NT2/D1 (cell line): ENCODE measurements around the gene GPR3.
A peak's percentile ranks its signal among the peaks of the same experiment; 100 is the strongest.

Source experiments
- DNase-seq: peaks from one replicate; pipeline ENCODE4 v3.0.0-alpha.2; 2011; ENCODE audit warnings: low read depth, low spot score
- H3K27me3 ChIP-seq: 2 replicates; pipeline ENCODE4 v1.6.0; 2011; ENCODE audit warnings: mild to moderate bottlenecking; ENCODE audit not compliant: insufficient read length, insufficient read depth
- H3K36me3 ChIP-seq: 2 replicates; pipeline ENCODE4 v1.6.1; 2011; ENCODE audit warnings: mild to moderate bottlenecking, low read length, mixed read lengths; ENCODE audit not compliant: insufficient read depth, insufficient read length
- H3K4me1 ChIP-seq: 2 replicates; pipeline ENCODE4 v1.5.1; 2011; ENCODE audit not compliant: insufficient read depth, insufficient read length
- H3K4me3 ChIP-seq: 2 replicates; pipeline ENCODE4 v1.5.1; 2011; ENCODE audit warnings: low read depth; ENCODE audit not compliant: insufficient read length
- H3K9ac ChIP-seq: 2 replicates; pipeline ENCODE4 v1.6.0; 2011; ENCODE audit warnings: low read depth; ENCODE audit not compliant: insufficient read length
- H3K9me3 ChIP-seq: 2 replicates; pipeline ENCODE4 v1.5.1; 2011; ENCODE audit warnings: mild to moderate bottlenecking, low read length; ENCODE audit not compliant: insufficient read depth
- SUZ12 ChIP-seq: IDR thresholded peaks from 2 replicates; pipeline ENCODE4 v1.6.1; 2011; ENCODE audit not compliant: insufficient read length, insufficient read depth; ENCODE audit errors: extremely low read depth
- YY1 ChIP-seq: IDR thresholded peaks from 2 replicates; pipeline ENCODE4 v1.6.1; 2011; ENCODE audit not compliant: insufficient read length, insufficient read depth
- ZNF274 ChIP-seq: IDR thresholded peaks from 2 replicates; pipeline ENCODE4 v1.6.1; 2011; ENCODE audit warnings: mild to moderate bottlenecking, low read depth, low read length

GPR3 gene

DNA sequence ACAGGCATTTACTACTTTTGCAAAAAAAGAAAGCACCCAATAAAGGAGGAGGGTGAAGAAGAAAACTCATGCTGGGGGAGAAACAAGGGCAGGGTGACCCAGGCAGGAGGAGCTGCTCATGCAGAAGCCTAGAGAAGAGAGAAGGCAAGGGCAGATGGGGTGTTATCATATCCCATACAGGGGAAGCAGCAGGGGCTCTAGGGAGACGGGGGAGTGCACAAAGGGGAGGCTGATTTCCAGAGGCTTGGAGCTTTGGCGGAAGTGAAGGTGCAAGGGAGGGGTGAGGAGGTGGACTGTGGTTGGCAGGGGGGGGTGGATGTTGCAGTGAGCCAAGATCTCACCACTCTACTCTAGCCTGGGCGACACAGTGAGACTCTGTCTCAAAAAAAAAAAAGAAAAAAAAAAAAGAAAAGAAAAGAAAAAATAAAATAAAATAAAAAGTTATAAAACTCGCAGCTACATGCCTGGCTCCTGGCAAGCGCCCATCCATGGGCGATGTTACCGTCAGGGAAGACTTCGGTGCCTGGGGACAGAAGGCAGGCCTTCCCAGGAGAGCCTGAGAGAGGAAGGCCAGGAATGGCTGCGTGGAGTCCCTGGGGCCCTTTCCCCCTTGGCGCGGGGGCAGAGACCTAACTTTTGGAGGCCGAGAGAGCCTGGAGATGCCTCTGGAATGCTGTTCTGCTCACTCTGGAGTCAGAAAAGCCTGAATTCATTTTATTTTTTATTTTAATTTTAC is 14.5 kb upstream of the GPR3 start:
- TF ChIP-seq SUZ12 (no peak), ZNF274 (no peak), YY1 (no peak)
- no peaks in the 10 kb centered on the region for H3K36me3 ChIP-seq
- H3K9ac ChIP-seq: no peak overlapping the region
- H3K4me1 ChIP-seq: peaks cover 16% of the 10 kb centered on the region
- H3K9me3 ChIP-seq: no peaks in the 10 kb centered on the region
- no peak overlapping the region for H3K4me3 ChIP-seq
- no peak for DNase-seq
- H3K27me3 ChIP-seq: peaks cover 26% of the 10 kb centered on the region

DNA sequence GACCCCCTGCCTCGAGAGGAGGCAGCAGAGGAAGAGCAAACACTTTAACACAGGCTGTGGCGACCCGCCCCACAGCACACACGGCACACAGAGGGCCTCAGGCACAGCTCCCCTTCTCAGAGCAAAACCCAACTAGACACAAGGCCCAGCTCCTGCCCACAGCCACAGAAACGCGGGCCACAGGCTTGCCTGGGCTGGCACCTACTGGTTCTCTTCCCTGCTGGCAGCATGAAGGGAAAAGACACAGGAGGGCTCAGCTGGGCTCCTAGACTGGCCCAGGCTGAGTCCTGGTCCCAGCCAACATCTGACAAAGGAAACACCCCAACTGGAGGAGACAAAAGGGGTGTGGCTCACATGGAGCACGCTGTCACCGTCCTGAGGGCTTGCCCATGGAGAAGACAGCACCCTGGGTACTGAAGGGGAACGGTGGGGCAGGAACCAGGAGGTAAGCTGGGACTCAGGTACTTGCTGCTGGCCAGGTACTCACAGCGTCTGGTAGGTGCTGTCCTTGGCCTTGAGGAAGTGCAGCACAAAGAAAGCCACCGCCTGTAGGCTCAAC is 12.8 kb upstream of the GPR3 start:
- peaks cover 27% of the 10 kb centered on the region for H3K27me3 ChIP-seq
- TF ChIP-seq YY1: no peak
- no peak for TF ChIP-seq ZNF274
- TF ChIP-seq SUZ12: no peak
- no peaks in the 10 kb centered on the region for H3K9me3 ChIP-seq
- no peak for DNase-seq
- H3K9ac ChIP-seq: peak overlapping the region; percentile 47
- H3K36me3 ChIP-seq: no peaks in the 10 kb centered on the region
- H3K4me1 ChIP-seq: peaks cover 14% of the 10 kb centered on the region
- no peak overlapping the region for H3K4me3 ChIP-seq

DNA sequence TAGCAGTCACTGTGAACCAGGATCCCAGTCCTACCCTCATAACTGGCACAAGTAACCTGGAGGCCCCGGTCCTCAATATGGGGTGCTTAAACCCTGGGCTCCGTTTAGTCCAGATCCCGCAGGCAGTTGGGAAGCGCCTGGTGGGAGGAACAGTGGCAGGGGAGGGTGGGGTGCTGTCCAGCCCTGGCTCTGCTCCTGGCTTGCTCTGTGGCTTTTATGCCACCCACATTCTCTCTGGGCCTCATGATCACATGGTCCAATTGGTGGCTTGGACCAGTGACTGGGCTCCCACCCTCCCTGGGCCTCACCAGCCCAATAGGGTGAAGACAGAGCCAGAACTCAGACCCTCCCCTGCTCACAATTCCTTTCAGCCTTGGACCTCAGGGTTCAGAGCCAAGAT is 12.2 kb upstream of the GPR3 start:
- peaks cover 14% of the 10 kb centered on the region for H3K4me1 ChIP-seq
- H3K9me3 ChIP-seq: no peaks in the 10 kb centered on the region
- DNase-seq: no peak
- no peaks in the 10 kb centered on the region for H3K36me3 ChIP-seq
- H3K4me3 ChIP-seq: no peak overlapping the region
- H3K9ac ChIP-seq: no peak overlapping the region
- peaks cover 27% of the 10 kb centered on the region for H3K27me3 ChIP-seq
- TF ChIP-seq YY1 (no peak), ZNF274 (no peak), SUZ12 (no peak)

DNA sequence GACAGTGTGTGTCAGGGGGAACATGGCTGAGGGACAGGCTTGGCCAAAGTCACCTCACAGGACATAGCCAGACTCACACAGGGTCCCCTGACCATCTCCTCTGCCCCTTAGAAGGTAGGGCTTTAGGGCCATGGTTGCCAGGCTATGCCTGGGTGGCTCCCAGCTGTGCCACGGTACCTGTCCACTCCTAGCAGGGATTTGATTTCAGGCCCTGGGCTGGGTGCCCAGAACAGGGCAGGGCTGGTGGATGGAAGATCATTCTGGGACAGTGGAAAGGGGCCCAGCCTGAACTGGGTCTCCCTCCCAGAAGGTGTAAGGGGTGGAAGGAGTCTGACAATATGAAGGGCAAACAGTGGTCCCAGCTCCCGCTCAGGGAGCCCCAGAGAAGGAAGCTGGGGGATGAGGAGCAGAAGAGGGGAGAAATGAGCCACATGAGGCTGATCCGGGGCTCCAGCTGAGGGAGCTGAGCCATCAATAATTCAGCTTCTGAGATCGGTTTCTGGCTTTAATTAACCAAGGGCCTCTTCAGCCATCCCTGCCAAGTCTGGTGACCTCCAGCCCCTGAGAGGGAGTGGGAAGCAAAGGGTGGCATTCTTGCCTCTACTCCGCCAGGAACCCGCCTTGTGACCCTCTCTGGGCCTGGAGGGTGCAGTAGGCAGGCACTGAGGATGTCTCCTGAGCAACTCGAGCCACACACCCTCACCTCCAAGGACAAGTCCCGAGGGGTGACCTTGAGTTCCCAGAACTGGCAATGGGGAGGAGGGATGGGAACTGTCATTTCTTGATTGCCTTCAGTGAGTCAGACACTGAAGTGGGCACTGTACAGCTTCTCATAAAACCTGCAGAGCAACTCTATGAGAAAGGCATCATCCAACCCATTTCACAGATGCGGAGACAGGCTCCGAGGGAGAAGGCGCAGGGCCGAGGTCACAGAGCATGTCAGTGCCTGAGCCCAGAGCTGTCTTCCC is 11.4 kb upstream of the GPR3 start:
- no peak for TF ChIP-seq ZNF274
- no peak for TF ChIP-seq SUZ12
- TF ChIP-seq YY1: no peak
- H3K9me3 ChIP-seq: no peaks in the 10 kb centered on the region
- H3K27me3 ChIP-seq: peaks cover 27% of the 10 kb centered on the region
- no peaks in the 10 kb centered on the region for H3K36me3 ChIP-seq
- H3K4me3 ChIP-seq: no peak overlapping the region
- no peak for DNase-seq
- no peak overlapping the region for H3K9ac ChIP-seq
- peaks cover 14% of the 10 kb centered on the region for H3K4me1 ChIP-seq

DNA sequence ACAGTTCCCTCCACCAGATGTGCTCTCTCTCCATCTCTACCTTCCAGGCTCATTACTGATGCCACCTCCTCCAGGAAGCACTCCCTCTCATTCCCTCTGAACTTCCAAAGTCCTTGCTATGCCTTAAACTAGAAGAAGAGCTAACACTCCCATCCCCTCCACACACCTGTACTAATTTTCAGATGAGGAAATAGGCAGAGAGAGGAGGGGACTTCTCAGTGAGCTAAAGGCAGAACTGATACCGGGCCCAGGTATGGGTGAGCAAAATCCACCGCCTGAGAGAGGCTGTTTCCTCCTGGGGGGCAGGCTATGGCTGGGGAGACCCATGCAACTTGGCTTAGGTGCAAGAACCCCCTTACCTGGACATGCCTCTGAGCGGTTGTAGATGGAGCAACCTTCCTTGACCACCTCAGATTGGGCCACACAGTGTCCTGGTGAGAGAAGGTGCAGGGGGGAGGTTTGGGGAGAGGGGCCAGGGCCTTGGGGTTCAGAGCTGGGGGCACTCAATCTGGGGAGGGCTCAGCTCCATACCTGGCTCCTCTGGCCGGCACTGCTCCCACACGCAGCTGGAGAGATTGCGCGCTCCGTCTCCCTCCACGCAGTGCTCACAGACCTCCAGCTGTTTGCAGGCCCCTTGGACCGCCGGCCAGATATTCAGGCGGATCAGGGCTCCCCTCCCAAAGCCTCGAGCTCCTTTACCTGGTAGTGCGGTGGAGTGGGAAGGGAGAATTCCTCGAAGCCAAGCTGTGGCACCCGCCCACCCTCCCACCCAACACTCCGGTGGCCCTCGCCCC is 10.3 kb upstream of the GPR3 start:
- no peak for DNase-seq
- Histone ChIP-seq H3K9ac (peak overlapping the region; percentile 86), H3K27me3 (peaks cover 27% of the 10 kb centered on the region), H3K9me3 (no peaks in the 10 kb centered on the region), H3K4me1 (peaks cover 14% of the 10 kb centered on the region), H3K36me3 (no peaks in the 10 kb centered on the region), H3K4me3 (peak overlapping the region; percentile 49)
- TF ChIP-seq YY1: no peak
- TF ChIP-seq ZNF274: no peak
- TF ChIP-seq SUZ12: no peak

DNA sequence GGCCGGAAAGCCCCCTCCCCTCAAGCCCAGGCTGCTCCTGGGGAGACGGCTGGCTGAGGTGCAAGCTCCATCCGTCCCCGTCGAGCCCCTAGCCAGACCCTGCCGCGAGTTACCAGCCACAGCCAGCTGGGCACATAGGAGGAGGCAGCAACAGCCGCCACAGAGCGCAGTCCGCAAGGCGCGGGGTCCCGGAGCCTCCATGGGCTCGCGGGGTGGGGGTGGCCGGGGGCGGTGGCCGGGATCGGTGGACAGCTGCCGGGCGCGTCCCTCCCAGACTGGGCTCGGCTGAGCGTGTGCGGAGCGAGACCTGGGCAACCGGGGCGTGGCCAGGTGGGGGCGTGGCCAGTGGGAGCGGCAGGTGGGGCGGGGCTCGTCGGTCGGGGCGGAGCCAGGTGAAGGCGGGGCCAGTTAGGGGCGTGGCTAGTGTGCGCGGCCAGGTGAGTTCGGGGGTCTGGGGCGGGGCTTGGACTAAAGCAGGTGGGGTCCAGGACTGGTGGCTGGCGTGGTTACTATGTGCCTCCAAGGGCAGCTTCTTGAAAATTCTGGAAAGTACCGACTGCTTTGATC is 9.3 kb upstream of the GPR3 start, which contains the start of gene CD164L2:
TSS of gene CD164L2 (minus strand) at position 295 of the 567 bp plus-strand sequence. CDS start at position 201, 94 bp downstream.
- DNase-seq: no peak
- Histone ChIP-seq H3K27me3 (peaks cover 27% of the 10 kb centered on the region), H3K4me1 (peaks cover 14% of the 10 kb centered on the region), H3K9me3 (no peaks in the 10 kb centered on the region), H3K36me3 (no peaks in the 10 kb centered on the region), H3K4me3 (peak within 1 kb of the TSS; percentile 49), H3K9ac (peak within 1 kb of the TSS; percentile 86)
- no peak for TF ChIP-seq YY1
- no peak for TF ChIP-seq SUZ12
- no peak for TF ChIP-seq ZNF274
